Neural cell (in vitro differentiated cells): ENCODE data around the gene MYO7A.

ENCODE experiments used
- EZH2 ChIP-seq: fragments of 200-600, 300-800 bp; shearing (Covaris generic), sonication (generic); IDR thresholded peaks from 2 replicates; pipeline ENCODE4 v1.6.1; 2014; ENCODE audit warnings: antibody characterized with exemption, low read length, borderline replicate concordance, mild to moderate bottlenecking; ENCODE audit not compliant: insufficient read depth, poor library complexity, severe bottlenecking
- TAF1 ChIP-seq: IDR thresholded peaks from 2 replicates; pipeline ENCODE4 v1.6.1; 2012; ENCODE audit warnings: low read depth
- TF ChIP-seq, protein P1 (sequence below): fragments of 450-650 bp; IDR thresholded peaks from 2 replicates; pipeline ENCODE4 v1.5.1; 2014; ENCODE audit warnings: antibody characterized with exemption, mild to moderate bottlenecking, moderate library complexity; ENCODE audit not compliant: poor library complexity, severe bottlenecking

DNA sequence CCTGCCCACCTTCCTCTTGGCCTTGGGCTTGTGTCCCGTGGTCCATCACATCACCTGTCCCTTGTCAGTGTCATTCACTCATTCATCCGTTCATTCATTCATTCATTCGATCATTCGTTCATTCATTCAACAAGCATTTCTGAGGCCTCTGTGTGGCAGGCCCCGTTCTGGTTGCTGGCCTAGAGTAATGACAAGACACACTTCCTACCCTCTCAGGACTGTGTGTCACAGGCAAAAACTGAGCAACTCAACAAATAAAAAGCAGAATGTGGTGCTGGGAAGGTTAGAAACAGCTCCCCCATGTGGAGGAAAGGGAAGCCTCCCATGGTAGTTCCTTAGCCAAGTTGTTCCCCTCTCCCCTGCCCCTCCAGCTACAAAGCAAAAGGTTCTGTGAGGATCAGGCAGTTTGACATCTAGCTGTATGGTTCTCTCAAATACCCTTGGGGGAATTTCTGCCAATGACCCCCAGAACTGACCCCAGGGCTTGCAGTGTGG lies 27.0 kb upstream of the MYO7A start:
- TF ChIP-seq TAF1 (no peak), EZH2 (no peak)
- TF ChIP-seq, protein P1, sequence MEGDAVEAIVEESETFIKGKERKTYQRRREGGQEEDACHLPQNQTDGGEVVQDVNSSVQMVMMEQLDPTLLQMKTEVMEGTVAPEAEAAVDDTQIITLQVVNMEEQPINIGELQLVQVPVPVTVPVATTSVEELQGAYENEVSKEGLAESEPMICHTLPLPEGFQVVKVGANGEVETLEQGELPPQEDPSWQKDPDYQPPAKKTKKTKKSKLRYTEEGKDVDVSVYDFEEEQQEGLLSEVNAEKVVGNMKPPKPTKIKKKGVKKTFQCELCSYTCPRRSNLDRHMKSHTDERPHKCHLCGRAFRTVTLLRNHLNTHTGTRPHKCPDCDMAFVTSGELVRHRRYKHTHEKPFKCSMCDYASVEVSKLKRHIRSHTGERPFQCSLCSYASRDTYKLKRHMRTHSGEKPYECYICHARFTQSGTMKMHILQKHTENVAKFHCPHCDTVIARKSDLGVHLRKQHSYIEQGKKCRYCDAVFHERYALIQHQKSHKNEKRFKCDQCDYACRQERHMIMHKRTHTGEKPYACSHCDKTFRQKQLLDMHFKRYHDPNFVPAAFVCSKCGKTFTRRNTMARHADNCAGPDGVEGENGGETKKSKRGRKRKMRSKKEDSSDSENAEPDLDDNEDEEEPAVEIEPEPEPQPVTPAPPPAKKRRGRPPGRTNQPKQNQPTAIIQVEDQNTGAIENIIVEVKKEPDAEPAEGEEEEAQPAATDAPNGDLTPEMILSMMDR, result no peak
